PC-3 (cell line): Measurements from ENCODE around the gene PEX16. TPM values are rescaled to one million over a fixed set of nuclear protein-coding genes. Genes with fewer than 3 reads are reported as not detected.

Experiments used
- ATAC-seq: fragments of 200-7000 bp; cut with Tn5 transposase; 2 replicates; pipeline ENCODE4 v1.9.1; 2020; ENCODE audit warnings: mild to moderate bottlenecking, moderate library complexity
- BruUV-seq: library from RNA; stranded (reverse); fragments of 400-500 nt; replicated peaks from 2 replicates; lab custom pipeline; 2021; lab: Mats Ljungman, UMichigan
- CTCF ChIA-PET: fragments of 300-600 bp; sonication (Branson Sonifier 250); formaldehyde crosslinking; loops from one replicate; lab custom pipeline; 2022; ENCODE audit warnings: antibody characterized with exemption; lab: Charles Lee
- POLR2A ChIA-PET: fragments of 300-600 bp; sonication (Branson Sonifier 250); formaldehyde crosslinking; loops from one replicate; lab custom pipeline; 2022; ENCODE audit warnings: antibody characterized with exemption; ENCODE audit not compliant: unreplicated experiment; lab: Charles Lee
- DNase-seq: peaks from one replicate; pipeline ENCODE4 v3.0.0-alpha.2; 2015
- H2AFZ ChIP-seq: fragments of 300-600 bp; sonication (generic); 2 replicates; pipeline ENCODE4 v1.6.0; 2016; ENCODE audit warnings: antibody characterized with exemption, low read length
- H3F3A ChIP-seq: fragments of 300-600 bp; sonication (generic); one replicate; pipeline ENCODE4 v1.6.0; 2017; ENCODE audit warnings: antibody characterized with exemption, low read length, control low read depth, mild to moderate bottlenecking; ENCODE audit not compliant: unreplicated experiment
- H3K27ac ChIP-seq: fragments of 300-600 bp; sonication (generic); 2 replicates; pipeline ENCODE4 v1.5.1; 2016; ENCODE audit warnings: mild to moderate bottlenecking, low read length
- H3K27me3 ChIP-seq: fragments of 300-600 bp; sonication (generic); 2 replicates; pipeline ENCODE4 v1.6.1; 2016; ENCODE audit warnings: low read length, mixed read lengths
- H3K36me3 ChIP-seq: fragments of 300-600 bp; sonication (generic); 2 replicates; pipeline ENCODE4 v1.6.1; 2016; ENCODE audit warnings: low read depth, mixed run types, low read length, mixed read lengths
- H3K4me1 ChIP-seq: fragments of 300-600 bp; sonication (generic); 2 replicates; pipeline ENCODE4 v1.5.1; 2016; ENCODE audit warnings: low read length; ENCODE audit not compliant: insufficient read depth
- H3K4me2 ChIP-seq: fragments of 300-600 bp; sonication (generic); 2 replicates; pipeline ENCODE4 v1.6.0; 2016; ENCODE audit warnings: low read length
- H3K4me3 ChIP-seq: fragments of 300-600 bp; sonication (generic); 2 replicates; pipeline ENCODE4 v1.5.1; 2016; ENCODE audit warnings: mild to moderate bottlenecking, low read length, mixed read lengths
- H3K79me2 ChIP-seq: fragments of 300-600 bp; sonication (generic); 2 replicates; pipeline ENCODE4 v1.6.1; 2017; ENCODE audit warnings: low read length, mixed read lengths
- H3K9ac ChIP-seq: fragments of 300-600 bp; sonication (generic); 2 replicates; pipeline ENCODE4 v1.6.0; 2016; ENCODE audit warnings: mild to moderate bottlenecking, low read length
- H3K9me2 ChIP-seq: fragments of 300-600 bp; sonication (generic); replicated peaks from 2 replicates; pipeline ENCODE4 v1.6.1; 2016; ENCODE audit warnings: mixed run types, low read length, mixed read lengths
- H3K9me3 ChIP-seq: fragments of 300-600 bp; sonication (generic); 2 replicates; pipeline ENCODE4 v1.6.1; 2016; ENCODE audit warnings: low read length, mixed read lengths
- H4K20me1 ChIP-seq: fragments of 300-600 bp; sonication (generic); 2 replicates; pipeline ENCODE4 v1.6.1; 2016; ENCODE audit warnings: low read length, mixed read lengths
- EZH2 ChIP-seq: fragments of 300-600 bp; sonication (generic); IDR thresholded peaks from one replicate; pipeline ENCODE4 v1.6.1; 2017; ENCODE audit warnings: antibody characterized with exemption, mild to moderate bottlenecking, low read length; ENCODE audit not compliant: unreplicated experiment
- EZH2phosphoT487 ChIP-seq: fragments of 300-600 bp; sonication (generic); IDR thresholded peaks from 2 replicates; pipeline ENCODE4 v1.6.1; 2018; ENCODE audit warnings: mild to moderate bottlenecking, antibody characterized with exemption, low read length, borderline replicate concordance
- intact Hi-C: fragments of 100-400 bp; cut with micrococcal nuclease; formaldehyde crosslinking; loops from 2 replicates; pipeline ENCODE4 v1.9.0; 2023
- total RNA-seq: library from RNA; depleted of rRNA; stranded (reverse); fragments of >200 nt; gene quantifications from 2 replicates; pipeline ENCODE4 v1.2.3, GENCODE V29; 2014
- TF ChIP-seq, protein P1 (sequence below): fragments of 300-600 bp; sonication (generic); conservative IDR thresholded peaks from 2 replicates; pipeline ENCODE4 v1.5.1; 2017; ENCODE audit warnings: antibody characterized with exemption, low read depth, mild to moderate bottlenecking, low read length

PEX16 gene
- total RNA-seq, 1 experiment from 2014 or later: 56.7 TPM

DNA sequence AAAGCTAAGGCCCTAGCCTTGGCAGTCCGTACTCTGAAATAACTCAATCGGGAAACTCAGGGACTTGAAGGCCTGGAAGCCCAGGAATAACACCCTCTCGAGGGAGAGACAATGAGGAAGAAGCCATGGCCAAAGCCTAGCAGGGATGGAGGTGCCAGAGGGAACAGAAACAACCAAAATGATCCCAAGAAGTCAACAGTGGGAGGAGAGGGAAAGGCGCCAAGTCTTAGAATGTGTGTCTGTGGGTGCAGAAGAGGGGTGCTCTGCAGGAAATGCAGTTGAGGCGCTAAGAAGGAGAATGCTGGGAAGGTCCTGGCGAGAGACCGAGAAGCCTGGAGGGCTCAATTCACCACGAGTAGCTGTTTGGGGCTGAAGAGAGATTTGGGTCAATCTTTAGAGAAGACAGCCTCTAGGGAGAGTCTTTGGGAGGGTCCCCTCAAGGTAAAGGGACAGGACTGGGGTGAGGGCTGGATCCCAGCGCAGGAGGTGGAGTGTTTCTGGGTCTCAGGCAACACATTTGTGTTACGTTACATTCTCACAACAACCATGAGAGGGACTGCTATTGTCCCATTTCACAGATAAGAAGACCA lies 33.0 kb downstream of the PEX16 start:
- Histone ChIP-seq H3K36me3 (peaks cover 7% of the 10 kb centered on the region; the same call in 1 of the 2 replicates), H2AFZ (no peak overlapping the region), H3K79me2 (no peaks in the 10 kb centered on the region), H3K9me3 (no peaks in the 10 kb centered on the region), H3K4me2 (no peak overlapping the region), H3F3A (no peaks in the 10 kb centered on the region), H3K27me3 (no peaks in the 10 kb centered on the region), H3K4me1 (peaks cover 12% of the 10 kb centered on the region), H4K20me1 (peaks cover 9% of the 10 kb centered on the region; the same call in 1 of the 2 replicates), H3K9me2 (no peaks in the 10 kb centered on the region), H3K4me3 (no peak overlapping the region), H3K27ac (no peak overlapping the region), H3K9ac (no peak overlapping the region)
- ATAC-seq (no peak), DNase-seq (no peak)
- intact Hi-C loops: no loop called here
- POLR2A ChIA-PET: no interaction called here
- CTCF ChIA-PET: no interaction called here
- TF ChIP-seq EZH2: no peak
- TF ChIP-seq, protein P1, sequence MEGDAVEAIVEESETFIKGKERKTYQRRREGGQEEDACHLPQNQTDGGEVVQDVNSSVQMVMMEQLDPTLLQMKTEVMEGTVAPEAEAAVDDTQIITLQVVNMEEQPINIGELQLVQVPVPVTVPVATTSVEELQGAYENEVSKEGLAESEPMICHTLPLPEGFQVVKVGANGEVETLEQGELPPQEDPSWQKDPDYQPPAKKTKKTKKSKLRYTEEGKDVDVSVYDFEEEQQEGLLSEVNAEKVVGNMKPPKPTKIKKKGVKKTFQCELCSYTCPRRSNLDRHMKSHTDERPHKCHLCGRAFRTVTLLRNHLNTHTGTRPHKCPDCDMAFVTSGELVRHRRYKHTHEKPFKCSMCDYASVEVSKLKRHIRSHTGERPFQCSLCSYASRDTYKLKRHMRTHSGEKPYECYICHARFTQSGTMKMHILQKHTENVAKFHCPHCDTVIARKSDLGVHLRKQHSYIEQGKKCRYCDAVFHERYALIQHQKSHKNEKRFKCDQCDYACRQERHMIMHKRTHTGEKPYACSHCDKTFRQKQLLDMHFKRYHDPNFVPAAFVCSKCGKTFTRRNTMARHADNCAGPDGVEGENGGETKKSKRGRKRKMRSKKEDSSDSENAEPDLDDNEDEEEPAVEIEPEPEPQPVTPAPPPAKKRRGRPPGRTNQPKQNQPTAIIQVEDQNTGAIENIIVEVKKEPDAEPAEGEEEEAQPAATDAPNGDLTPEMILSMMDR: no peak
- no peak for TF ChIP-seq EZH2phosphoT487
- no TSS peak for BruUV-seq

DNA sequence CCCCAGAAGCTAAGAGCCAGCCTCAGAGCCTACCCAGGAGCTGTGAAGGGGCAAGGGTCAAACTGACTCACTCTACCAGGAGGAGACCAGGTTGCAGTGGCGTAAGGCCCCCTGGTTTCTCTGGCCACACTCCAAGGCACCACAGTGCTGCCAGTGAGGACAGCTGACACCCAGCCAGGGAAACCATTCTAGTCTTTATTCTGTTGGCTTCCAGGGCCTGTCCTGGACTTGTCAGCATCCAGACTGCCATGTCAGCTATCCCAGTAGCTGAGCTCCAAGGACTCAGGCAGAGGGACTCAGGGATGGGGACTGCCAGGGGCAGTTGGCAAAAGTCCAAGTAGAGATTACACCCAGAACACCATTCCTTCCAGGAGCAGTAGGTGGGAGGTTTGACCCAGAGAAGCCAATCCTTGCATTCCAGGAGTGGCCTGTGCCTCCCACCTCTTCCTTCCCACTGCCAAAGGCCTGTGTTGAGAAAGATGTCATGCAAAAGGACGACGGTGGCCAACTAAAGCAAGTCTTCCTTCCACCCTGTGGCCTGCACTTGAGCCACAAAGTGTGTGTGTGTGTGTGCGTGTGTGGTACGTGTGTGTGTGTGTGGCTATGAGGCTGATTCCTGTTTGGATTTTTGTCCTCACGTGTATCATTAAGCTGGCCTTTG lies 35.8 kb downstream of the PEX16 start:
- Histone ChIP-seq H3K4me1 (peaks cover 18% of the 10 kb centered on the region), H3F3A (no peaks in the 10 kb centered on the region), H3K9me2 (no peaks in the 10 kb centered on the region), H3K79me2 (no peaks in the 10 kb centered on the region), H4K20me1 (peaks cover 9% of the 10 kb centered on the region; the same call in 1 of the 2 replicates), H3K27me3 (no peaks in the 10 kb centered on the region), H3K36me3 (peaks cover 13% of the 10 kb centered on the region; the same call in 1 of the 2 replicates), H2AFZ (no peak overlapping the region), H3K4me3 (no peak overlapping the region), H3K9me3 (no peaks in the 10 kb centered on the region), H3K4me2 (no peak overlapping the region), H3K9ac (no peak overlapping the region), H3K27ac (no peak overlapping the region)
- ChIA-PET CTCF (no interaction called here), POLR2A (no interaction called here)
- TF ChIP-seq EZH2phosphoT487: no peak
- TF ChIP-seq, protein P1: no peak
- TF ChIP-seq EZH2: no peak
- DNase-seq (no peak), ATAC-seq (no peak)
- BruUV-seq: no TSS peak
- intact Hi-C loops: loop anchor here (2.0 kb wide), 1 partner anchor 37 kb away; no protein-coding TSS in a partner anchor
